ENCODE data around the gene TCERG1L.
"Not testable (repeated sequence)": the region's sequence is repeated elsewhere in the genome, so short reads cannot be mapped to it uniquely, and the experiment has no call there.

The TCERG1L gene

GRCh38 chr10:131165092-131165491 is 146.4 kb downstream of the TCERG1L start:
- DNase-seq (ENCODE audit: low read depth): no peak

- no peak for DNase-seq (ENCODE audit: low read depth)
These were observed 148.4 kb downstream of the TCERG1L start for GRCh38 chr10:131162866-131163843.

- no peak for DNase-seq (ENCODE audit: low read depth)
These were observed 149.3 kb downstream of the TCERG1L start for GRCh38 chr10:131162211-131162610.

- no peak for DNase-seq (ENCODE audit: low read depth)
These were observed 150.4 kb downstream of the TCERG1L start for GRCh38 chr10:131161087-131161486.

GRCh38 chr10:131160219-131160875 is 151.2 kb downstream of the TCERG1L start:
- DNase-seq (ENCODE audit: low read depth): no peak

- no peak for DNase-seq (ENCODE audit: low read depth)
These were observed 151.8 kb downstream of the TCERG1L start for GRCh38 chr10:131159771-131160170.

- no peak for DNase-seq (ENCODE audit: low read depth)
These were observed 152.8 kb downstream of the TCERG1L start for GRCh38 chr10:131158695-131159094.

GRCh38 chr10:131157899-131158298 is 153.6 kb downstream of the TCERG1L start:
- no peak for DNase-seq (ENCODE audit: low read depth)

GRCh38 chr10:131155876-131156230 is 155.7 kb downstream of the TCERG1L start:
- DNase-seq (ENCODE audit: low read depth): no peak

- no peak for DNase-seq (ENCODE audit: low read depth)
These were observed 156.2 kb downstream of the TCERG1L start for GRCh38 chr10:131155218-131155875.

- DNase-seq (ENCODE audit: low read depth): no peak
These were observed 157.1 kb downstream of the TCERG1L start for GRCh38 chr10:131154306-131155025.

GRCh38 chr10:131152456-131152855 is 159.1 kb downstream of the TCERG1L start:
- not testable (repeated sequence) for DNase-seq (ENCODE audit: low read depth)

- no peak for DNase-seq (ENCODE audit: low read depth)
These were observed 161.4 kb downstream of the TCERG1L start for GRCh38 chr10:131150126-131150525.

- no peak for DNase-seq (ENCODE audit: low read depth)
These were observed 161.9 kb downstream of the TCERG1L start for GRCh38 chr10:131149586-131149985.

GRCh38 chr10:131149111-131149510 is 162.4 kb downstream of the TCERG1L start:
- DNase-seq (ENCODE audit: low read depth): no peak

- no peak for DNase-seq (ENCODE audit: low read depth)
These were observed 163.3 kb downstream of the TCERG1L start for GRCh38 chr10:131148270-131148669.

GRCh38 chr10:131147301-131147975 is 164.1 kb downstream of the TCERG1L start:
- no peak for DNase-seq (ENCODE audit: low read depth)

GRCh38 chr10:131146790-131147189 is 164.7 kb downstream of the TCERG1L start:
- DNase-seq (ENCODE audit: low read depth): no peak

GRCh38 chr10:131145756-131146155 is 165.8 kb downstream of the TCERG1L start:
- no peak for DNase-seq (ENCODE audit: low read depth)

GRCh38 chr10:131144711-131145375 is 166.7 kb downstream of the TCERG1L start:
- no peak for DNase-seq (ENCODE audit: low read depth)

- DNase-seq (ENCODE audit: low read depth): no peak
These were observed 167.3 kb downstream of the TCERG1L start for GRCh38 chr10:131144196-131144595.

All from amniotic epithelial cell (primary cell).